Measurements from ENCODE around the gene ZSWIM7.

ZSWIM7 gene

DNA sequence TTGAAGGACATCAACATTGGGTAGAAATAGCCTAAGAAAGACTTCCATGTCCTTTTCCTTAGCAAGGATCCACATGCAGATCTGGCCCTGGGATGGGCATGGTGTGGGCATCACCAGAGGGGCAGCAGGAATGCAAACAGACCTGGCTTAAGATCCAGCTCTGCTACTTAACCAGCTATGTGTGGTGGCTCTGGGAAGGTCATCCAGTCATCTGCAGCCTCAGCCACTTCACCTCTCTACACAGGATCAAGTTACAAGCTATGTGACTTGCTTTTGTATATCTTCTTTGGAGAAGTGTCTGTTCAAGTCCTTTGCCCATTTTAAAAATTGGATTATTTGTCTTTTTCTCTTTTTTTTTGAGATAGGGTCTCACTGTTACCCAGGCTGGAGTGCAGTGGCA, 68.1 kb downstream of the ZSWIM7 start:
- no peak for DNase-seq (ENCODE audit: low read depth in 2 of 2)

DNA sequence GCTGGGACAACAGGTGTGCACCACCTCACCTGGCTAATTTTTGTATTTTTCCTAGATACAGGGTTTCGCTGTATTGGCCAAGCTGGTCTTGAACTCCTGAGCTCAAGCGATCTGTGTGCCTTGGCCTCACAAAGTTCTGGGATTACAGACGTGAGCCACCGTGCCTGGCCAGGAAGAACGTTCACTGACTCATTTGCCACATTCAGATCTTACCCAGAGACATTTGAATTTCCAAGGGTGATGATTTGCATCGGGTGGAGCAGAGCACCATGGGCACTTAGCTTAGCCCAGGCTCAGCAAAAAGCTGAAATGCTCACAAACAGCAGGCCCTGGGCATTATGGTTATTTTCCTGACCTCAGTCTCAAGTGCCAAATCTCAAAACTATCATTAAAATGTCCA, 69.1 kb downstream of the ZSWIM7 start:
- DNase-seq (ENCODE audit: low read depth in 2 of 2) = no peak

- no peak for DNase-seq (ENCODE audit: low read depth in 2 of 2)
These were observed 69.6 kb downstream of the ZSWIM7 start for GRCh38 chr17:15929941-15930340.

GRCh38 chr17:15928286-15928785, 71.2 kb downstream of the ZSWIM7 start:
- no peak for DNase-seq (ENCODE audit: low read depth in 2 of 2)

All from stimulated activated CD8-positive, alpha-beta memory T cell treated with anti-CD3 and anti-CD28 coated beads, Interleukin-2, amount 100 ng/mL, for 1 hour (primary cell).